Activated naive CD4-positive, alpha-beta T cell treated with anti-CD3 and anti-CD28 coated beads, Interleukin-2, amount 50 U/mL, for 24 hours (primary cell): ENCODE data around the gene JAG1.

Source experiments
- H3K27ac Mint-ChIP-seq: one replicate; pipeline ENCODE4 v1.8.0; 2021; ENCODE audit warnings: mild to moderate bottlenecking, mixed read lengths
- H3K27me3 Mint-ChIP-seq: one replicate; pipeline ENCODE4 v1.8.0; 2021; ENCODE audit warnings: mixed read lengths
- H3K36me3 Mint-ChIP-seq: one replicate; pipeline ENCODE4 v1.8.0; 2021; ENCODE audit warnings: mixed read lengths
- H3K4me1 Mint-ChIP-seq: one replicate; pipeline ENCODE4 v1.8.0; 2021; ENCODE audit warnings: mixed read lengths
- H3K4me3 Mint-ChIP-seq: one replicate; pipeline ENCODE4 v1.8.0; 2021; ENCODE audit warnings: mild to moderate bottlenecking, mixed read lengths
- H3K9me3 Mint-ChIP-seq: one replicate; pipeline ENCODE4 v1.8.0; 2021; ENCODE audit warnings: mixed read lengths

JAG1 gene

DNA sequence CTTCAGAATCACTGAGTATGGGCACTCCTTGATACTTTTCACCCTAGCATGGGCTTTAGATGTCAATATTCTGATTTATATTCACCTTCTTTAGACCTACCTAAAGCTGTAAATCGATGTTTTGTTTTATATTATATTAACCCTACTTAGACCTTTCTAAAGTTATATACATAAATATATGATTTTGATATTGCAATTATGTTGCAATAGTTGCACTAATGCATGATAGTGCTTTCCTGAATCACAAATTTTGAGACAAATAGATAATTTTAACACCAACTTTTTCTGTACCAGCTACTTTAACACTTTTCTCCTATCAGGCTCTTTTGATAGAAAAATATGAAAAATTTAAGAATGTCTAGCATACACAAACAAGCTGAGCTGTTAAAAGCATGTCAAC is 34.0 kb upstream of the JAG1 start:
- Mint-ChIP-seq H3K27ac (no peak overlapping the region), H3K36me3 (no peaks in the 10 kb centered on the region), H3K4me1 (no peaks in the 10 kb centered on the region), H3K9me3 (no peaks in the 10 kb centered on the region), H3K4me3 (no peak overlapping the region), H3K27me3 (peaks cover 6% of the 10 kb centered on the region)

DNA sequence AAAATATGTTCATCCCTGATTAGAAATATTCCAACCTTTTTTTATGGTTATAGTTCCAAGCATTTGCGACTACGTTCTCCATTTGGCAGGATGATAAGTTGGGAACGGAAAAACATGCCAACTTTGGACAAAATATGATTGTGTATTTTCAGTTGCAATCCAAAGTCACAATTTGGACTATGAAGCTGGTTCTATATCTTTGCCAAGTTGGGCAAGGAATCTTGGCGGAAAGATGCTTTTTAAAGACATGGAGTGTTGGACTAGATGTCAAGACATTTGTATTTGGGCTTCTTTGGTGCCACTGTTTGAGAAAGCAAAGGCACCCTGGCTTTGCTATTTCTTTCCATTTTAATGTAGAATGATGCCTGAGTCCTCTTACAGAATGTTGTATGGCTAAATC is 33.3 kb upstream of the JAG1 start:
- Mint-ChIP-seq H3K27ac (no peak overlapping the region), H3K27me3 (peaks cover 6% of the 10 kb centered on the region), H3K36me3 (no peaks in the 10 kb centered on the region), H3K4me3 (no peak overlapping the region), H3K9me3 (no peaks in the 10 kb centered on the region), H3K4me1 (no peaks in the 10 kb centered on the region)

DNA sequence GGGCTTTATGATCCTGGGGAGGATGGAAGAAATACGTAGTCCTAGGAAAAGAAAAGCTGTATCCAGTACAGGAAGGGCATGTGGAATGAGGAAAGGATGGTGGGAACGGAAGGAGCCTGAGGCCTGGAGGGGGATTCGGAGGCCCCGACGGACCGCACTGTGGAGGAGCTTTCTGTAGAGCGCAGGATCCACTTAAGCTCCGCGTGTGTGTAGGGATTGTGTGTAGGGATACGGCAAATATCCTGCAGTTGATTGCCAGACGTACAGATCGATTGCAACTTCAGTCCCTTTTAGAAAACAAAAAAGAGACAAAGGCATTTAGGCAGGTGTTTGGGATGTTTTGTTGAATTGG is 32.6 kb upstream of the JAG1 start:
- no peak overlapping the region for H3K27ac Mint-ChIP-seq
- peaks cover 4% of the 10 kb centered on the region for H3K27me3 Mint-ChIP-seq
- no peaks in the 10 kb centered on the region for H3K4me1 Mint-ChIP-seq
- H3K4me3 Mint-ChIP-seq, result no peak overlapping the region
- H3K9me3 Mint-ChIP-seq, result no peaks in the 10 kb centered on the region
- H3K36me3 Mint-ChIP-seq, result no peaks in the 10 kb centered on the region

DNA sequence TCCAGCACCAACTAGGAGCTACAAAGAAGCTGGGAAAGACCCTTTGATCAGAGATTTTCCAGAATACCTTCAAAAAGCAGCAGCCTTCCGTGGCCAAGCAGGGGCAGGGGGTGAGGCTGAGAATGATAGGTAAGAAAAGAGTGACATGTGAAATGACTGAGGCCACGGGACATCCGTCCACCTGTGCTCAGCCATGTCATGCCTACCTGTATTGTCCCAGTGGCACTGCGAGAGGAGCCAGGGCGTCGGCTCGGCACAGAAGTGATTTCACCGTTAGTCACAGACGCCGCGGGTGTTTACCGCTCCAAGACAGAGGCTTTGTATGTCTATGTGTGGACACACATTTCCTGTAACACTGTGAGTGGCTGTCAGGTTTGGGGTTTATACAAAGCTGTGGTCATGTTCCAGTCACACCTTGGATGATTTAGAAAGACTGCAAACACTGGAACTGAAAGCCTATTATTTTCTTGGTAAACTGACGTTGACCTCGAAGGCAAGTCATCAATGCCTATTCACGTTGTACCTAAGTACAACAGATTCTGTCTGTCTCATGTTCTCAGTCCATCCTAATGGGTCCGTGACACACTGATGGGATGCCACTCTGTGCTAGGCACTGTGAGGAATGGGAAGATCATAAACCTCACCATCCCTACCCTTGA is 32.1 kb upstream of the JAG1 start:
- Mint-ChIP-seq H3K9me3 (no peaks in the 10 kb centered on the region), H3K27ac (no peak overlapping the region), H3K36me3 (no peaks in the 10 kb centered on the region), H3K4me3 (no peak overlapping the region), H3K27me3 (peaks cover 4% of the 10 kb centered on the region), H3K4me1 (no peaks in the 10 kb centered on the region)

DNA sequence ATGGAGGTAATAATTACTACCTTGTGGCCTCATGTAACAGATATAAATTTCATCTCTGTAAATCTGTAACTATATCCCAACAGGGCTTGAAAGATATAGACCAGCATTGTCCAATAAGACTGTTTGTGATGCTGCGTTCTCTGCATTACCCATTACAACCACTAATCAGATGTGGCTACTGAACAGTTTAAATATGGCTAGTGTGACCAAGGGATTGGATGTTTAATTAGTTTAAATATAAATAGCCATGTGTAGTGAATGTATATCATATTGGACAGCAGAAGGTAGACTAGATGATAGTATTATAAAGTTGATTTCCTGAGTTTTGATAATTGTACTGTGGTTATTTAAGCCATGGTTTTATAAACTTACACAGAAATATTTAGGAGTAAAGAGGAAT is 27.8 kb upstream of the JAG1 start:
- H3K27ac Mint-ChIP-seq, result no peak overlapping the region
- H3K27me3 Mint-ChIP-seq, result peaks cover 2% of the 10 kb centered on the region
- peaks cover 5% of the 10 kb centered on the region for H3K9me3 Mint-ChIP-seq
- no peak overlapping the region for H3K4me3 Mint-ChIP-seq
- no peaks in the 10 kb centered on the region for H3K4me1 Mint-ChIP-seq
- H3K36me3 Mint-ChIP-seq, result no peaks in the 10 kb centered on the region

DNA sequence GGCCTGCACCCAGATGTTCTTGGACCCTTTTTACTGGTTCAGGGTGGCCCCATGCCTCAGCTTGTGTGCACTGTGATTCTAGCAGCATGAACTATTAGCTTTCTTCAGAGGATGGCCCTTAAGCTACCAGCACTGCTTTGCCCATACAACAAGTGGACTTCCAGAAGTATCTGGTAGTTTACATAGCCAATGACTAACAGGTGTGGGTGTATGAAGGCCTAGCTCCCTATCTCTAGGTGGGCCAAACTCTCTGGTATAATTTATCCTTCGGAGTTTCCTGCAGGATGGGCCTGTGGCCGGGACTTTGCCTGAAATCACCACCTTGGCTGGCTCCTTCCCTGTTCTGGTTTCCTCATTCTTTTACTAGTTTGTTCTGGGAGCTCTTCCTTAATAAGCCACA is 26.1 kb upstream of the JAG1 start:
- Mint-ChIP-seq H3K36me3 (no peaks in the 10 kb centered on the region), H3K4me3 (no peak overlapping the region), H3K4me1 (no peaks in the 10 kb centered on the region), H3K27me3 (peaks cover 2% of the 10 kb centered on the region), H3K27ac (no peak overlapping the region), H3K9me3 (peaks cover 5% of the 10 kb centered on the region)

DNA sequence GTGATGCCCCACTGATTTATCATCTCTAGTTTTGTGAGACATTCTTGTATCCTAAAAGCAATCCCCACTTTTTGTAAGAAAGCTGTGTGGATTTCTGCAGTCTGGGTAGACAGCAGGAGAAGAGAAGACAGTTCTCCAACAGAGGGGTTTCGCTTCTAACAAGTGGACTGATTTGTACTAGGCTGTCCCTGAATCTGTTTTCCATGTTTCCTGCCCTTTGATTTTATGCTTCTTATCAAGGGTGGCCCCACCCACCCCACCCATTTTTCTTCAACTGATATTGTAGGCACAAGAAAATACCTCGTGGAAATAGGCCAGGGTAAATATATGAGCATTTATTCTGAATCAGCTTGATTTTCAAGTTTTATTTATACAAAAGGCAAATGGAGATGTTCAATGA is 25.7 kb upstream of the JAG1 start:
- no peak overlapping the region for H3K27ac Mint-ChIP-seq
- H3K4me1 Mint-ChIP-seq, result no peaks in the 10 kb centered on the region
- H3K27me3 Mint-ChIP-seq, result peaks cover under 1% of the 10 kb centered on the region
- H3K9me3 Mint-ChIP-seq, result peaks cover 5% of the 10 kb centered on the region
- no peaks in the 10 kb centered on the region for H3K36me3 Mint-ChIP-seq
- H3K4me3 Mint-ChIP-seq, result no peak overlapping the region

DNA sequence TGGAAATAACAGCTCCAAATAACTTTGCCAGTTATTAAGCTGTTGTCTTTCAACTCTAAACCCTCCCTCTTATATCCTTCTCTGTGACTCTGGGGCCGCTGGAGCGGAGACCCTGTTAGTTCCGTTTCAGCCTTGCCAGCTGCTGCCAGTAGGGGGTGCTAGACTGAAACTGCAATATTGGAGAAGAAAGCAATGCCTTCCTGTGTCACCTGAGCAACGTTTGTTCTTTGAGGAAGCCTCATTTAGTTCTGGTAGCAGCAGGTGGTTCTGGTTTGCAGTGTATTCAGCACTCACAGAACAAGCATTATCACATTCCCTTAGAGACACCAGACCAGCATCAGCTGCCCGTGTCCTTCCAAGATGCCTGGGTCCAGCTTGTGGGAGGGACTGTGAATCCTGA is 22.9 kb upstream of the JAG1 start:
- H3K9me3 Mint-ChIP-seq, result peaks cover 5% of the 10 kb centered on the region

DNA sequence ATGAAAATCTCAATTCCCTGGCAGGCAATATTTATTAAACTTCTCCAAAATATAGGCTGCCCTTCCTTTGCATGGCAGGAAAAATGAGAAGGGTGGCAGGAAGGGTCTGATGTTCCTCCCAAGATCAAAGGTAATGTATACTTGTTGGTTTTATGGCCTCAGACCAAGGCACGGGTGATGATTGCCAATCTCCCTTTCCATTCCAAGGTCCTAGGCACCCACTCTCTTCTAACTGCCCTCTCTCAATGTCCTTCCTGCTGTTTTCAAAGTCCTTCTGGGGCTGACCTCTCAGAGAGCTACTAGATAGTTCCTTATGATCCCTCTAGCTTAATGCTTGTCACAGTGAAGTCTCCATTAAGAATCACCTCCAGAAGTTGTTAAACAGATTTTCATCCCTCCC is 15.6 kb upstream of the JAG1 start:
- no peaks in the 10 kb centered on the region for H3K4me1 Mint-ChIP-seq
- H3K9me3 Mint-ChIP-seq, result no peaks in the 10 kb centered on the region
- H3K4me3 Mint-ChIP-seq, result no peak overlapping the region
- no peaks in the 10 kb centered on the region for H3K36me3 Mint-ChIP-seq
- no peak overlapping the region for H3K27ac Mint-ChIP-seq
- peaks cover 5% of the 10 kb centered on the region for H3K27me3 Mint-ChIP-seq

More for the DNA sequence above, 22.9 kb upstream of the JAG1 start:
- Mint-ChIP-seq H3K4me1 (no peaks in the 10 kb centered on the region), H3K36me3 (no peaks in the 10 kb centered on the region), H3K27ac (peak overlapping the region; percentile 1), H3K27me3 (peaks cover 1% of the 10 kb centered on the region), H3K4me3 (no peak overlapping the region)

DNA sequence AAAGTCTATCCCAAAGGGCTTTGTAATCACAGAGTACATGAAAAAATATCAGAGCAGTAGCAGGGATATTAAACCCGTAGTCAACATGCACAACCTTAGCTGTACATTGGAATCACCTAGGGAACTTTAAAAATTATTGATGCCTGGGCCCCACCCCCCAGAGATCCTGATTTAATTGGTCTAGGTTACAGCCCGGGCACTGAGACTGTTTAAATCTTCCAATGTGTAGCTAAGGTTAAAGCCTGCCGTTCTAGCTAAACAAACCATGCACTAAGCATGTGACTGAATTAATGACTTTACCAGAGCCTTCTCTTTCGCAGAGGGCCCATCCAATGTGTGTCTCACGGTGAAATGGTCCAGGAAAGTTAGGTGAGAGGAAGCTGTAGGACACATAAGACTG is 14.1 kb upstream of the JAG1 start:
- Mint-ChIP-seq H3K4me3 (no peak overlapping the region), H3K36me3 (no peaks in the 10 kb centered on the region), H3K27ac (no peak overlapping the region), H3K4me1 (no peaks in the 10 kb centered on the region), H3K9me3 (no peaks in the 10 kb centered on the region), H3K27me3 (peaks cover 4% of the 10 kb centered on the region)

DNA sequence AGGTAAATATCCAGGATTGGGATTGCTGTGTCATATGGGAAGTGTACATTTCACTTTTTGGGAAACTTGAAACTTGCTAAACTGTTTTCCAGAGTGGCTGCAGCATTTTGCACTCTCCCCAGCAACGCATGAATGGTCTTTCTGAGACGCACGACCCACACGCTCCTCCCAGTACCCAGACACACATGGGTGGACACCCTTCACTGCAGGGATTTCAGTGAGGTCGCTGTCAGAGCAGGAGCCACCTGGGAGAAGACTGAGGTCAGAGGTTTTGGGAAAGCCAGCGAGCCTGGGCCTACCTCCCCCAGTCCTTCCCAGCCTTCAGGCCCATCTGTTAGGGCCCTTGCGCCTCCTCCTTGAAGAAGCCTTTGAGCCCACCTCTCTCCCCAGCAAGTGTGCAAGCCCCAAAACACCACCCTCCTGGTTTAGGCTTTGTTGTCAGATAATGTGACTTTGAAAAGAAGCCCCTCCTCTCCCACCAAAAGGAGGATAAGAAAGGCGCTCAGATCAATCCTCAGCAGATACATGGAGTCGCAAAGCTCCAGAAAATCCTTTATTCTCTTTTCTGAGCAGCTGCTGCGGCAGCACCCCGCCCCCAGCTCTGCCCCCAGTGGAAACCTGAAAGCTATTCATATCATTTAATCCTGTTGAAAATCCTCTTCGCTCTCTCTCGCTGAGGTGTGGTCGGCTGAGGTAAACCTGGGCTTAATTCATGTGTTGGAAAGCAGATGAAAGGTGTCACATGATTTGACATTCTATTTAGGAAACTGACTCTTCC is 12.7 kb upstream of the JAG1 start:
- no peaks in the 10 kb centered on the region for H3K36me3 Mint-ChIP-seq
- H3K4me1 Mint-ChIP-seq, result no peaks in the 10 kb centered on the region
- peaks cover 4% of the 10 kb centered on the region for H3K27me3 Mint-ChIP-seq
- no peak overlapping the region for H3K4me3 Mint-ChIP-seq
- H3K9me3 Mint-ChIP-seq, result no peaks in the 10 kb centered on the region
- H3K27ac Mint-ChIP-seq, result no peak overlapping the region

DNA sequence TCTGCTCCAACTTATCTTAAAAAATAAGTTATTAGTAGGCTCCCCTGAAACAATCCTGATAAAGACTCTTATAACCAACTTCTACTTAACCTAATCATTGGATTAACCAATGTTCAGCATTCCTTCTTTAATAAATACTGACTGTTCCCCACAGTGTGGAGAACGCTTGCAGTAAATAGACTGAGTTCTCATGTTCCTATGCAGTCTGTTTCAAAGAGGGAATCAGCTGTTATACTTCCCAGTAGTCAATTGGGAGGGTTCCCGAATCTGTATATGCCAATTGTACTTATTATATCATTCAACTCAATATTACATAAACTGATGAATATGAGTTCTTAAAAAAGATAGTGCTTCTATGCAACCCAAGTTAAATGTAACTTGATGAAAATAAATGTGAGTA is 9.7 kb upstream of the JAG1 start:
- Mint-ChIP-seq H3K27me3 (peaks cover 2% of the 10 kb centered on the region), H3K4me3 (no peak overlapping the region), H3K4me1 (no peaks in the 10 kb centered on the region), H3K9me3 (no peaks in the 10 kb centered on the region), H3K27ac (no peak overlapping the region), H3K36me3 (no peaks in the 10 kb centered on the region)

DNA sequence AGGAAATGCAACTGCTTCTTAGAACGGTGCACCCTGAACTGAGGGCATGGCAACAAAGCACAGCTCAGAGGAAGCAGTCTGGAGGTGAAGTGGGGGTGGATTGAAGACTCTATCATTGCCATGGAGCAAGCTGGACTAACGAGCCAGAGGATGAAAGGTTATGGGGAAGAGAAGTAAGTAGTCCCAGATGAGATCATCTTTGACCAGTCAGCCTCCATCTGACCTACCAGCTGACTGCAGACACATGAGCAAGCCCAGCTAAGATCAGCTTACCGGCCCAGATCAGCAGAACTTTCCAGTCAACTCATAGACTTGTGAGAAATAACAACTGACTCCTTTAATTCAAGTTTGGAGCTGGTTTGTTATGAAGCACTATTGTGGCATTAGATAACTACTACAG is 9.1 kb upstream of the JAG1 start:
- Mint-ChIP-seq H3K27ac (no peak overlapping the region), H3K4me3 (no peak overlapping the region), H3K36me3 (no peaks in the 10 kb centered on the region), H3K27me3 (peaks cover 3% of the 10 kb centered on the region), H3K9me3 (no peaks in the 10 kb centered on the region), H3K4me1 (no peaks in the 10 kb centered on the region)

DNA sequence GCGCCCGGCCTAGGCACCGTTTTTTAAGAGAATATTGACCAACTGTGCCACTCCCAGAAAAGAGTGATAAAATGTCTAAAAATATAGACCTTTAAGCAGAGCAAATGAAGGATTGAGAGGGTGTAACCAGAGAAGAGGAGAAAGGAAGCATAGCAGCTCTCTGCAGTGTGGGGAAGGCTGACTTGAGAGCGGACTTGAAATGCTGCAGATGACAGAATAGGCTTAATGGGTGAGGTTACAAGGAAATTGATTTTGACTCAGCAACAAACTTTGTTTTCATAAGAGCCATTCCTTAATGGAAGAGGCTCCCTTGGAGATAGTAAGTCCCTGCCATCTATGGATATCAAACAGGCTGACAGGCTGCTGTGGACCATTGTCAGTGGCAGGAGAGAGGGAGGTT is 7.7 kb upstream of the JAG1 start:
- H3K4me1 Mint-ChIP-seq, result no peaks in the 10 kb centered on the region
- H3K27ac Mint-ChIP-seq, result no peak overlapping the region
- H3K4me3 Mint-ChIP-seq, result no peak overlapping the region
- H3K36me3 Mint-ChIP-seq, result no peaks in the 10 kb centered on the region
- H3K27me3 Mint-ChIP-seq, result peaks cover 14% of the 10 kb centered on the region
- no peaks in the 10 kb centered on the region for H3K9me3 Mint-ChIP-seq

DNA sequence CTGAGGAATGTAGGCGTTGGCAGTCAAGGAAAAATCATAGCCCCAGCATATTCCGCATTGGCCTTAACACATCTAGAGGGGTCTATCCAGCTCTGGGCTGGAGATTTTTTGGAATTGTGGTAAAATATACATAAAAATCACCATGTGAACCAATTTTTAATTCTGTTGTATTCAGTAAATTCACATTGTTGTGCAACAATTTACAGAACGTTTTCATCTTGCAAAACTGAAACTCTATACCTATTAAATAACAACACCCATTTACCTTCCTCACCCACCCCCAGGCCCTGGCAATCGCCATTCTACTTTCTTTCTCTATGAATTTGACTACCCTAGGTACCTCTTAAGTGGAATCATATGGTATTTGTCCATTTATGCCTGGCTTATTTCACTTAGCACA is 6.8 kb upstream of the JAG1 start:
- no peaks in the 10 kb centered on the region for H3K4me1 Mint-ChIP-seq

DNA sequence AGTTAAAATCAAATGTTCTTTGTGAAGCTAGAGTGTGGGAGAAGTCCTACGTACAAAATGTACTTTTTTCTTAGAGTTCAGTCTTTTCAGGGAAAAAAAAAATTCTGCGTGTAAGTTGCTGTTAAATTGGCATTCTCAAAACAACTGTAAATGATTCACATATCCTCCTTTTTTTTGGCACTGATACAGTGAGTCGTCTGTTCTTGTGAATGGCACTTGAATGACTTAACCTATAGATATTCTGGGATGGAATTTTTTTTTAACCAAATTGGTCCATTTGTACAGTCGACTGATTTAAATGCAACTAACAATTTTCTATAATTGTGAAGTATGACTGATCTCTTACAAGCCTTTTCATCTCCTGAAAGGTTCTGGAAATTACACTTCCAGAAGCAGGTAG is 5.5 kb upstream of the JAG1 start:
- Mint-ChIP-seq H3K36me3 (no peaks in the 10 kb centered on the region), H3K27ac (no peak overlapping the region), H3K27me3 (peaks cover 25% of the 10 kb centered on the region), H3K4me1 (peaks cover 4% of the 10 kb centered on the region), H3K4me3 (no peak overlapping the region), H3K9me3 (no peaks in the 10 kb centered on the region)

More for the DNA sequence above, 6.8 kb upstream of the JAG1 start:
- Mint-ChIP-seq H3K27me3 (peaks cover 18% of the 10 kb centered on the region), H3K36me3 (no peaks in the 10 kb centered on the region), H3K27ac (no peak overlapping the region), H3K9me3 (no peaks in the 10 kb centered on the region), H3K4me3 (no peak overlapping the region)

DNA sequence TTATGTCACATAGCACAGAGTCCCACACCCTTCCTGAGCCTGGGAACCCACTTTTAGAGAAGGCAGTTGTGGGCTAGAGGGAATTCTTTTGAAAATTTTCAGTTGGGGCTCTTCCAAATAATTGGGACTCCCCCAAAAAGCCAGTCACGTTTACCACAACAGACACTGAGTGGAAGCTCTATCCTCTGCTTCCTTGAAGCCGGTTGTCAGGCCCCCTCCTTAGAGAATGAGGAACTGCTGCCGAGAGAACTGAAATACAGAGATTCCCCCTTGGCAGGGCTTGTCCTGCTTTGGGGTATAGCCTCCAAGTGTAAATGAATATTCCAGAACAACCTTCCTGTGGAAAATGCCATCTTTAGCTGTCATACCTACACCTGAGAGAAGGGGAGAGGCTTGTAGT is 2.7 kb upstream of the JAG1 start:
- Mint-ChIP-seq H3K4me1 (peaks cover 20% of the 10 kb centered on the region), H3K27me3 (peaks cover 34% of the 10 kb centered on the region), H3K9me3 (no peaks in the 10 kb centered on the region), H3K36me3 (no peaks in the 10 kb centered on the region), H3K4me3 (no peak overlapping the region), H3K27ac (no peak overlapping the region)
